CD4-positive, alpha-beta T cell (primary cell): ENCODE measurements around the gene NAALADL1. TPM values are rescaled to one million over a fixed set of nuclear protein-coding genes. Genes with fewer than 3 reads are reported as not detected.

Experiments used
- ATAC-seq: fragments of 200-7000 bp; cut with Tn5 transposase; one replicate; pipeline ENCODE4 v1.10.0; 2022; ENCODE audit warnings: mild to moderate bottlenecking; ENCODE audit not compliant: poor library complexity
- CTCF ChIA-PET: fragments of 350-600 bp; sonication (Branson Sonifier 250); formaldehyde crosslinking; loops from one replicate; lab custom pipeline; 2021; ENCODE audit warnings: antibody characterized with exemption, inconsistent platforms; lab: Charles Lee
- POLR2A ChIA-PET: fragments of 350-600 bp; sonication (Branson Sonifier 250); formaldehyde crosslinking; loops from one replicate; lab custom pipeline; 2021; ENCODE audit warnings: antibody characterized with exemption, inconsistent platforms; lab: Charles Lee
- DNase-seq, 14 experiments: peaks; one replicate each; pipeline ENCODE4 v3.0.0-alpha.2; 2013 to 2020; ENCODE audit warnings: mixed read lengths in 2 of 14
- H3K27ac ChIP-seq, 2 donors: one replicate each; pipeline versions ENCODE4 v1.5.1 to v1.7.0; 2013; ENCODE audit warnings: low read length in 2 of 2, low read depth in 1 of 2, mild to moderate bottlenecking in 1 of 2
- H3K27me3 ChIP-seq, 2 experiments: 1 replicate in 1 of 2; 2 replicates in 1 of 2; pipeline versions ENCODE4 v1.6.1 to v1.7.0; 2013; ENCODE audit warnings: low read length in 2 of 2, control low read depth in 1 of 2, mild to moderate bottlenecking in 1 of 2, moderate library complexity in 1 of 2; ENCODE audit not compliant: insufficient read depth in 2 of 2, control insufficient read depth in 1 of 2
- H3K36me3 ChIP-seq: one replicate; pipeline ENCODE4 v1.6.1; 2013; ENCODE audit warnings: low read length, control low read depth; ENCODE audit not compliant: insufficient read depth
- H3K4me1 ChIP-seq: one replicate; pipeline ENCODE4 v1.6.1; 2013; ENCODE audit warnings: low read length, control low read depth; ENCODE audit not compliant: insufficient read depth
- H3K4me3 ChIP-seq: one replicate; pipeline ENCODE4 v1.5.1; 2013; ENCODE audit warnings: mild to moderate bottlenecking, low read length, moderate library complexity
- H3K9me3 ChIP-seq, 2 experiments: 1 replicate in 1 of 2; 2 replicates in 1 of 2; pipeline versions ENCODE4 v1.6.1 to v1.7.0; 2013; ENCODE audit warnings: low read length in 2 of 2, mild to moderate bottlenecking in 2 of 2, control low read depth in 1 of 2, moderate library complexity in 1 of 2; ENCODE audit not compliant: control insufficient read depth in 1 of 2, insufficient read depth in 1 of 2
- H3K27ac Mint-ChIP-seq: one replicate; pipeline ENCODE4 v1.8.0; 2020; ENCODE audit warnings: mixed read lengths
- H3K27me3 Mint-ChIP-seq: one replicate; pipeline ENCODE4 v1.8.0; 2021; ENCODE audit warnings: mixed read lengths
- H3K36me3 Mint-ChIP-seq: one replicate; pipeline ENCODE4 v1.8.0; 2021; ENCODE audit warnings: low read depth, mixed read lengths
- H3K4me1 Mint-ChIP-seq: one replicate; pipeline ENCODE4 v1.8.0; 2021; ENCODE audit warnings: low read depth, mixed read lengths
- H3K4me3 Mint-ChIP-seq: one replicate; pipeline ENCODE4 v1.8.0; 2020; ENCODE audit warnings: mild to moderate bottlenecking, mixed read lengths
- H3K9me3 Mint-ChIP-seq: one replicate; pipeline ENCODE4 v1.8.0; 2020; ENCODE audit warnings: mixed read lengths
- intact Hi-C, 2 experiments: fragments of 100-400 bp; cut with DNase I in 1 of 2; cut with micrococcal nuclease in 1 of 2; formaldehyde crosslinking; loops; one replicate each; pipeline versions ENCODE4 v1.15.1 to v1.9.0; 2023 to 2025; cut with DNase I, micrococcal nuclease
- total RNA-seq, 174 experiments: library from RNA in 2 of 174; stranded (reverse) in 2 of 174; gene quantifications; one replicate each; pipeline ENCODE4 v1.2.3 and lab custom pipeline; 2021 to 2026
- TF ChIP-seq, protein P1 (sequence below): fragments of 200-600 bp; IDR thresholded peaks from one replicate; pipeline ENCODE4 v1.8.0; 2022; ENCODE audit warnings: antibody characterized with exemption, mild to moderate bottlenecking

Gene NAALADL1
- total RNA-seq, 2 experiments from 2014 or later = 7.7 to 9.2 TPM

DNA sequence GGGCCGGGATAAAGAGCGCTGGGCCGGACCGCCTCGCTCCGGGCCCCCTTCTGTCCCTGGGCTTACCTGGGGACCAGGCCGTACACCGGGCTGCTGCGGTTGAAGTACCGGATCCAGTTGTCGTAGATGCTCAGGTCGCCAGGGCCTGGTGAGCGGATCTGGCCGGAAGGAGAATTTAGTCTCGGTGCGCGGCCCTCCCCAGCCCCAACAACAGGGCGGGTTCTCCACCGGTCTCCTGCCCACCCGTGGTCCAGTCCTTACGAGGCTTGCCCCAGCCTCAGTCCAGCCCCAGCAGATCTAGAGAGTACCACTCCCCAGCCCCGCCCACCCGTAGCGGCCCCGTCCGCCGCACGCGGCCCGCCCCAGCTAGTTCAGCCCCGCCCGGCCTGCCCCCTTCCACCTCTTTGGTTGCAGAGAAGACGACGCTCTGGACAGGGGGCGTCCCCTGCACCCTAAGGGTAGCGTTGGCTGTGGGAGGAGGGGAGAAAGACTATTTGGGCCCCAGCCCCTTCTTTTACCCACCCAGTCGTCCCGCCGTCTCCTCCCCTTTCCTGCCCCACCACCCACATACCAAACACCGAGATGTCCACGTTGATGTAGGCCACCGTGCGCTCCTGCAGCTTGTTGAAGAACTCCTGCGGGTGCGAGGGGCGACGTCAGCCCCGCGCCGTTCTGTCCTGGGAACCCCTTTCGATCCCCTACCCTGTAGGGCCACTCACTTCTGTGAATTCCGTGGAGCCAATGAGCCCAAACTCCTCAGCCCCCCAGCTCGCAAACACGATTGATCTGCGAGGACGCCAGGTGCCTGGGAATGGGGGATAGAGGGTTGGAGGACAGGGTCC, 10.6 kb downstream of the NAALADL1 start:
- Histone ChIP-seq H3K4me3 (peak overlapping the region; percentile 63), H3K27me3 (no peaks in the 10 kb centered on the region), H3K9me3 (no peaks in the 10 kb centered on the region), H3K4me1 (peaks cover 25% of the 10 kb centered on the region), H3K27ac (no peak overlapping the region), H3K36me3 (peaks cover 8% of the 10 kb centered on the region)
- H3K4me3 Mint-ChIP-seq = peak overlapping the region; percentile 91
- ChIA-PET CTCF (no interaction called here), POLR2A (interaction anchor here (1.3 kb wide), 1 partner anchor 74 kb away, joined by 4 read pairs; the partner anchor contains the start of genes FAU and MRPL49)
- H3K4me1 Mint-ChIP-seq = peaks cover 24% of the 10 kb centered on the region
- H3K27me3 Mint-ChIP-seq = no peaks in the 10 kb centered on the region
- peaks cover 13% of the 10 kb centered on the region for H3K36me3 Mint-ChIP-seq
- no peaks in the 10 kb centered on the region for H3K9me3 Mint-ChIP-seq
- TF ChIP-seq, protein P1, sequence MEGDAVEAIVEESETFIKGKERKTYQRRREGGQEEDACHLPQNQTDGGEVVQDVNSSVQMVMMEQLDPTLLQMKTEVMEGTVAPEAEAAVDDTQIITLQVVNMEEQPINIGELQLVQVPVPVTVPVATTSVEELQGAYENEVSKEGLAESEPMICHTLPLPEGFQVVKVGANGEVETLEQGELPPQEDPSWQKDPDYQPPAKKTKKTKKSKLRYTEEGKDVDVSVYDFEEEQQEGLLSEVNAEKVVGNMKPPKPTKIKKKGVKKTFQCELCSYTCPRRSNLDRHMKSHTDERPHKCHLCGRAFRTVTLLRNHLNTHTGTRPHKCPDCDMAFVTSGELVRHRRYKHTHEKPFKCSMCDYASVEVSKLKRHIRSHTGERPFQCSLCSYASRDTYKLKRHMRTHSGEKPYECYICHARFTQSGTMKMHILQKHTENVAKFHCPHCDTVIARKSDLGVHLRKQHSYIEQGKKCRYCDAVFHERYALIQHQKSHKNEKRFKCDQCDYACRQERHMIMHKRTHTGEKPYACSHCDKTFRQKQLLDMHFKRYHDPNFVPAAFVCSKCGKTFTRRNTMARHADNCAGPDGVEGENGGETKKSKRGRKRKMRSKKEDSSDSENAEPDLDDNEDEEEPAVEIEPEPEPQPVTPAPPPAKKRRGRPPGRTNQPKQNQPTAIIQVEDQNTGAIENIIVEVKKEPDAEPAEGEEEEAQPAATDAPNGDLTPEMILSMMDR = no peak
- DNase-seq (peak in 8 of 14 experiments; percentile 12 to 46 (median 24)), ATAC-seq (peak; percentile 62)
- intact Hi-C loops = no loop called here
- H3K27ac Mint-ChIP-seq = peak overlapping the region; percentile 82

DNA sequence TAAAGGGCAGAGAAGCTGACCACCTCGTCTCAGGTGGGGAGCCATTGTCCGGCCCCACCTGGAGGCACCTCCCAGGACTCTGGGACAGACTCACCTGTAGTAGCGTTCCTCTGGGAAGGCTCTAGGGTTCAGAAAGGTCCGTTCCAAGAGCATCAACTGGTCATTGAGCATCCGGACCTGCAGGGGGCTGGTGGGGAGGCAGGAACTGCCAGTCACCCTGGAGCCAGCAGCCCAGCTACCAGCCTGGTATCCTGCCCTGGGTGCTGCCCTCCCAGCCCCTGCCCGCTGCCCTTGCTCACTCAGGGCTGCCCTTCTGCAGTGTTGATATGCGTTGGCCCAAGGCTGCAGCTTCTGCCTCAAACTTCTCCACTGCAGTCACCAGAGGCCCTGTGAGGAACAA, 12.6 kb downstream of the NAALADL1 start:
- Histone ChIP-seq H3K4me1 (peaks cover 38% of the 10 kb centered on the region), H3K4me3 (no peak overlapping the region), H3K27me3 (no peaks in the 10 kb centered on the region), H3K27ac (no peak overlapping the region), H3K9me3 (no peaks in the 10 kb centered on the region), H3K36me3 (peaks cover 8% of the 10 kb centered on the region)
- Mint-ChIP-seq H3K4me3 (no peak overlapping the region), H3K27ac (no peak overlapping the region), H3K4me1 (peaks cover 35% of the 10 kb centered on the region), H3K36me3 (peaks cover 15% of the 10 kb centered on the region), H3K9me3 (no peaks in the 10 kb centered on the region), H3K27me3 (no peaks in the 10 kb centered on the region)
- TF ChIP-seq, protein P1 = no peak
- DNase-seq (no peak), ATAC-seq (no peak)
- ChIA-PET CTCF (no interaction called here), POLR2A (no interaction called here)
- intact Hi-C loops = no loop called here

DNA sequence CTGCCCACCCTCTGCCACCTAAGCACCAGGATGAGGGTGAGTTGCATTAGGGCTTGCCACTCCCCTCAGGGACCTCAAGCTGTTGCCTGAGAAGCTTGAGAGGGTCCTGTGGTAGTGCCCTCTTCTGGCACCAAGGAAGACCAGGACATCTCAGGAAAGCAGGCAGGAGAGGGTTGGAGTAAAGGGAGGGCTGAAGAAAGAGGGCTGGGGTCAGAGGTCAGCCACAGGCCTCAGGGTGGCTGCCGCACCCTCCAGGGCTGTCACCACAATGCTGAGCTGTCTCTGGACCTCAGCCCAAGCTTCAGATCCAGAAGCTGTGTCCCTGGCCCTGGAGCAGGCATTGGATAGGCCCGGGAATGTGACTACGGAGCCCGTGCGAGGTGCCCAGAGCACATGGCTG, 13.3 kb downstream of the NAALADL1 start:
- POLR2A ChIA-PET = no interaction called here
- H3K4me3 ChIP-seq = no peak overlapping the region
- peaks cover 8% of the 10 kb centered on the region for H3K36me3 ChIP-seq
- intact Hi-C loops = no loop called here
- TF ChIP-seq, protein P1 = no peak
- ATAC-seq (no peak), DNase-seq (no peak)
- H3K27me3 Mint-ChIP-seq = no peaks in the 10 kb centered on the region
- H3K27ac Mint-ChIP-seq = no peak overlapping the region
- H3K27ac ChIP-seq = no peak overlapping the region
- peaks cover 45% of the 10 kb centered on the region for H3K4me1 ChIP-seq
- peaks cover 18% of the 10 kb centered on the region for H3K36me3 Mint-ChIP-seq
- CTCF ChIA-PET = no interaction called here
- H3K9me3 ChIP-seq = no peaks in the 10 kb centered on the region
- no peaks in the 10 kb centered on the region for H3K27me3 ChIP-seq
- H3K4me1 Mint-ChIP-seq = peaks cover 39% of the 10 kb centered on the region
- no peaks in the 10 kb centered on the region for H3K9me3 Mint-ChIP-seq
- no peak overlapping the region for H3K4me3 Mint-ChIP-seq
